Stimulated activated CD8-positive, alpha-beta memory T cell treated with anti-CD3 and anti-CD28 coated beads, Interleukin-4, amount 100 ng/mL, for 1 hour (primary cell): ENCODE data around the gene FSTL4.

Experiments used
- DNase-seq, 2 donors: peaks; one replicate each; pipeline ENCODE4 v3.0.0-alpha.2; 2020; ENCODE audit warnings: low read depth in 2 of 2, low spot score in 1 of 2

The FSTL4 gene

GRCh38 chr5:133612249-133612860 lies at the start of gene FSTL4:
TSS of gene FSTL4 (minus strand) at chr5:133612541.
- no peak for DNase-seq

GRCh38 chr5:133661389-133661788 lies 49.0 kb upstream of the FSTL4 start:
- DNase-seq = no peak

GRCh38 chr5:133658327-133658726 lies 46.0 kb upstream of the FSTL4 start:
- no peak for DNase-seq

GRCh38 chr5:133657036-133657435 lies 44.7 kb upstream of the FSTL4 start:
- DNase-seq = no peak

- DNase-seq = no peak
Observed at GRCh38 chr5:133655966-133656365, 43.6 kb upstream of the FSTL4 start.

- no peak for DNase-seq
Observed at GRCh38 chr5:133653760-133654049, 41.4 kb upstream of the FSTL4 start.

- no peak for DNase-seq
Observed at GRCh38 chr5:133652951-133653759, 40.8 kb upstream of the FSTL4 start.

- no peak for DNase-seq
Observed at GRCh38 chr5:133644000-133644865, 31.9 kb upstream of the FSTL4 start.

- DNase-seq = no peak
Observed at GRCh38 chr5:133643365-133643764, 31.0 kb upstream of the FSTL4 start.

- no peak for DNase-seq
Observed at GRCh38 chr5:133642153-133642722, 29.9 kb upstream of the FSTL4 start.

GRCh38 chr5:133641683-133642082 lies 29.3 kb upstream of the FSTL4 start:
- DNase-seq = no peak

- DNase-seq = no peak
Observed at GRCh38 chr5:133639850-133640528, 27.6 kb upstream of the FSTL4 start.

- DNase-seq = no peak
Observed at GRCh38 chr5:133638436-133638835, 26.1 kb upstream of the FSTL4 start.

GRCh38 chr5:133637206-133637605 lies 24.9 kb upstream of the FSTL4 start:
- DNase-seq = no peak

- DNase-seq = no peak
Observed at GRCh38 chr5:133635051-133635450, 22.7 kb upstream of the FSTL4 start.

- no peak for DNase-seq
Observed at GRCh38 chr5:133627180-133627579, 14.8 kb upstream of the FSTL4 start.

GRCh38 chr5:133624316-133624715 lies 12.0 kb upstream of the FSTL4 start:
- no peak for DNase-seq

- no peak for DNase-seq
Observed at GRCh38 chr5:133618141-133618540, 5.8 kb upstream of the FSTL4 start.

- no peak for DNase-seq
Observed at GRCh38 chr5:133613743-133614142, 1.4 kb upstream of the FSTL4 start.

GRCh38 chr5:133613184-133613583 lies 843 bp upstream of the FSTL4 start:
- no peak for DNase-seq
